ENCODE data around the gene CNKSR1.

- no peak for TF ChIP-seq CTCF (IDR thresholded peaks at IDR 0.05)
- TF ChIP-seq POLR2A (IDR thresholded peaks at IDR 0.05): no peak
Observed at GRCh38 chr1:26129778-26130177, 47.5 kb upstream of the CNKSR1 start.

All from Peyer's patch (tissue), 4 donors.